ENCODE data around the gene CNTNAP2. TPM values are rescaled to one million over a fixed set of nuclear protein-coding genes. Genes with fewer than 3 reads are reported as not detected.
A peak's percentile ranks its signal among the peaks of the same experiment; 100 is the strongest.

CNTNAP2 gene
- total and polyA plus RNA-seq, 2 of the 8 experiments (the other 6 are each of a cell fraction or from before 2014, with no cell fraction given) = 27.9 to 71.0 TPM

DNA sequence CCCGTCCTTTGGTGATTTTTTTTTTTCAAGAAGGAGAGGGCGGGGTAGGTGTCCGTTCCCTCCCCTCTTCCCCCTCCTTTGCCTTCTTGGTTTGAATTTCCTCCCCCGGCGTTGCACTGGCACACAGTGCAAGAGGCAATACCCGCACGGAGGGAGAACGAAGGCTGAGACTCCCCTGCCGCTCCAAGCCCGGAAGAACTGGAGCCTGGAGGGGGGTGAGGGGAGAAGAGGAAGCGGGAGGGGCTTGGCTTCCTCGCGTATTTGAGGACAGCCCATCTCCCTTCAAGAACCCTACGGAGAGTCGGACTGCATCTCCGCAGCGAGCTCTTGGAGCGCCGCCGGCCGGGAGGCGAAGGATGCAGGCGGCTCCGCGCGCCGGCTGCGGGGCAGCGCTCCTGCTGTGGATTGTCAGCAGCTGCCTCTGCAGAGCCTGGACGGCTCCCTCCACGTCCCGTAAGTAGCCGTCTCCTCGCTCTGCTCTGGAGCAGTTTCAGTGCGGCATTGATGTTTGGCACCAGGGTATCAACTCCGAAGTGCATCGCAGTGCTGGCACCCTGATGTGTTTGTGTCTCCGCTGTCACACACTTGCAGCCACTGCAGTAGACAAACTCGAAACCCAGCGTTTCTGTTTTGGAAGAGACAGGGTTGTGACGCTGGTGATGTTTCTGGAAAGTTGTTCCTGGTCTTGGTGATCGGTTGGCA is at the start of gene CNTNAP2 (continued):
- TF ChIP-seq CHD7 (IDR thresholded peaks at IDR 0.05; ENCODE audit: insufficient replicate concordance, low read length) (no peak), RNF2 (IDR thresholded peaks at IDR 0.05; ENCODE audit: borderline replicate concordance, low read depth, low read length, missing control alignments, poor library complexity, severe bottlenecking) (no peak), NANOG (IDR thresholded peaks at IDR 0.05; ENCODE audit: insufficient read depth, low read depth, low read length, poor library complexity, severe bottlenecking) (no peak), JUND (IDR thresholded peaks at IDR 0.05; ENCODE audit: low read length) (no peak), TAF1 (IDR thresholded peaks at IDR 0.05; ENCODE audit: low read depth, low read length) (0 out of 2 replicates have a peak, but pooled peaks have one; percentile 19), SIN3A (conservative IDR thresholded peaks at IDR 0.05 in 1 of 2, IDR thresholded peaks at IDR 0.05 in 1 of 2; ENCODE audit: low read depth in 1 of 2, low read length in 2 of 2) (peak in 1 of 2 experiments; percentile 31; a peak in 1 of 4 replicates), RFX5 (IDR thresholded peaks at IDR 0.05; ENCODE audit: borderline replicate concordance, low read depth, low read length) (no peak), CHD2 (IDR thresholded peaks at IDR 0.05; ENCODE audit: low read length) (no peak)
